ENCODE data around the gene ATP13A3.

ATP13A3 gene

GRCh38 chr3:194367992-194368841 lies 118.6 kb downstream of the ATP13A3 start:
- DNase-seq: no peak

DNA sequence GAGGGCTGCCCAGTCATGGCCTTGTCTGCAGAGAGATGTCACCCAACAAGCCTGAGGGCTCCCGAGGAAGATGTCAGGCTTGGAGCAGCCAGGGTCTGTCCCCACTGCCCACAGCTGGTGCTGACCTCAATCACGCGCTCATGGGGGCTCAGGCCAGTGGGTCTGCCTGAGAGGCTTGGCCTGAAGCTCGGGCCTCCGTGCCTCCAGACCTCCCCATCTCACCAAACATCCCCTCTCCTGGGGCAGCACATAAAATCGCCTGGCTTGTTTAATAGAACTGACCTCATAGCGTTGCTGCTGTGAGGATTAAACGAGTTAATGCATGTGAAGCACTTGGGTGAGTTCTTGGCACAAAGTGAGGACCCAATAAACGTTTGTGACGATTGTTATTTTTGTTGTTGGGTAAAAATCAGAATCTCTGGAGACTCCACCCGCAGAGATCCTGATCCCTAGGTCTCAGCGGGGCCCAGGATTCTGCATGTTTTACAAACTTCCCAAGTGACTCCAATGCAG lies 120.8 kb downstream of the ATP13A3 start:
- DNase-seq: no peak

- DNase-seq: no peak
Measured at GRCh38 chr3:194365526-194365925, 121.3 kb downstream of the ATP13A3 start.

DNA sequence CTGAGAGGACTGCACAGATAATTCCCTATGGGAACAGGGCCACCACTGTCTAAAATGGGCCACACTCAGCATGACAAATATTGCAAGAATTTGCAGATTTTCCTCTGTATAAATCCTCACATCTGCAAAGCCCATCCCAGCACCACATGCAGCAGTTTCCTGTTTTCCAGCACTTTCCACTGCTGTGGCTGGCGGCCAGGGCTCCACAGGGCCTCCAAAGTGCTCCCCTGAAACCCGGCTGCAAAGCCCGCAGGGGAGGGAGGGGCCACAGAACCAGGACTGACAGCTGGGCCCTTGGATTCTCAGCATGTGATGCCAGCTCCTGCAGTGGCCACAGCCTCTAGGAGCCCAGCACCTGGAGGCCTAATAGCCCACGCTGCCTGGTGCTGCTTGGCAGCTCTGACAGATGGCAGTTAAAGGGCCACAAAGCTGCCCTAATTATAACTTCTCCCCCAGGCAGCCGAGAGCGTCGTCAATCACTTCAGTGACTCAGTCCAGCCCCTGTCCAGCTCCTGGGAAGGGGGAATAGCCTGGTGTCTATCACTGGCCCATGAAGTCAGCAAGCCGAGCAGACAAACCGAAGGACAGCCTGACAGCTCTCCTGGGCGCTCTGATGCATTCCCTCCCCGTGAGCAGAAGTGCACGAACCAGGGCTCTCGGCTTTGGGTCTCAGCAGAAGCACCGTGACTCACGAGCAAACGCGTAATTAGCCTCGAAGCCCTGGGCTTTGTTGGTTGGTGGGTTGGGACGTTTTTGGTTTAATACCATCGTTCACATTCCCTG lies 122.0 kb downstream of the ATP13A3 start:
- no peak for DNase-seq

- DNase-seq: no peak
Measured at GRCh38 chr3:194364314-194364651, 122.5 kb downstream of the ATP13A3 start.

GRCh38 chr3:194360568-194360967 lies 126.2 kb downstream of the ATP13A3 start:
- no peak for DNase-seq

GRCh38 chr3:194357681-194358080 lies 129.1 kb downstream of the ATP13A3 start:
- DNase-seq: no peak

GRCh38 chr3:194355379-194355778 lies 131.4 kb downstream of the ATP13A3 start:
- no peak for DNase-seq

GRCh38 chr3:194354315-194354714 lies 132.5 kb downstream of the ATP13A3 start:
- DNase-seq: no peak

Measured in activated CD8-positive, alpha-beta memory T cell treated with anti-CD3 and anti-CD28 coated beads, Interleukin-2, amount 50 U/mL, for 48 hours (primary cell).